Thyroid gland (tissue), 4 donors: ENCODE results near the gene SLC13A3. TPM values are rescaled to one million over a fixed set of nuclear protein-coding genes. Genes with fewer than 3 reads are reported as not detected.
"Not testable (repeated sequence)": the region's sequence is repeated elsewhere in the genome, so short reads cannot be mapped to it uniquely, and the experiment has no call there.

Source experiments
- DNase-seq, 2 donors: peaks; one replicate each; pipeline ENCODE4 v3.0.0-alpha.2; 2019
- H3K27ac ChIP-seq, 3 donors: fragments of 200-600 bp; sonication (generic); 1 replicate in 2 of 3; 2 replicates in 1 of 3; pipeline ENCODE4 v1.5.1; 2016 to 2019; ENCODE audit warnings: mild to moderate bottlenecking in 1 of 3, moderate library complexity in 1 of 3
- H3K27me3 ChIP-seq: fragments of 200-600 bp; sonication (generic); one replicate; pipeline ENCODE4 v1.5.1; 2019
- H3K36me3 ChIP-seq, 2 donors: fragments of 200-600 bp; sonication (generic); one replicate each; pipeline ENCODE4 v1.5.1; 2016 to 2019
- H3K4me1 ChIP-seq, 2 donors: fragments of 200-600 bp; sonication (generic); one replicate each; pipeline ENCODE4 v1.5.1; 2017 to 2019
- H3K4me3 ChIP-seq, 3 donors: fragments of 200-600 bp; sonication (generic); replicated peaks in 1 of 3; 1 replicate in 2 of 3; 2 replicates in 1 of 3; pipeline ENCODE4 v1.5.1; 2016; ENCODE audit warnings: mild to moderate bottlenecking in 1 of 3
- H3K9me3 ChIP-seq: fragments of 200-600 bp; sonication (generic); one replicate; pipeline ENCODE4 v1.5.1; 2017
- CTCF ChIP-seq, 6 experiments: fragments of 200-600 bp in 3 of 6; fragments of 450-650 bp in 3 of 6; sonication (generic) in 3 of 6; IDR thresholded peaks; one replicate each; pipeline ENCODE4 v1.5.1; 2016 to 2019; ENCODE audit warnings: antibody characterized with exemption in 6 of 6, mild to moderate bottlenecking in 2 of 6, inconsistent platforms in 1 of 6, moderate library complexity in 1 of 6
- POLR2A ChIP-seq, 2 donors: fragments of 450-650 bp; IDR thresholded peaks; one replicate each; pipeline ENCODE4 v1.6.1; 2017; ENCODE audit warnings: antibody characterized with exemption in 2 of 2, mild to moderate bottlenecking in 2 of 2, moderate library complexity in 1 of 2
- WGBS, 2 donors: methylation state at CpG; one replicate each; pipeline ENCODE4 v1.1.5; 2017; 5-methylcytosine and 5-hydroxymethylcytosine counted together
- intact Hi-C: fragments of 100-400 bp; cut with DNase I; formaldehyde crosslinking; loops from one replicate; pipeline ENCODE4 v1.15.1; 2023
- total RNA-seq, 4 donors: library from RNA; depleted of rRNA; stranded (reverse); fragments of >200 nt; gene quantifications; one replicate each; pipeline ENCODE4 v1.2.3, GENCODE V29; 2016

Gene SLC13A3
- total RNA-seq, 4 donors from 2014 or later, result 1.8 to 4.2 (median 2.1) TPM

DNA sequence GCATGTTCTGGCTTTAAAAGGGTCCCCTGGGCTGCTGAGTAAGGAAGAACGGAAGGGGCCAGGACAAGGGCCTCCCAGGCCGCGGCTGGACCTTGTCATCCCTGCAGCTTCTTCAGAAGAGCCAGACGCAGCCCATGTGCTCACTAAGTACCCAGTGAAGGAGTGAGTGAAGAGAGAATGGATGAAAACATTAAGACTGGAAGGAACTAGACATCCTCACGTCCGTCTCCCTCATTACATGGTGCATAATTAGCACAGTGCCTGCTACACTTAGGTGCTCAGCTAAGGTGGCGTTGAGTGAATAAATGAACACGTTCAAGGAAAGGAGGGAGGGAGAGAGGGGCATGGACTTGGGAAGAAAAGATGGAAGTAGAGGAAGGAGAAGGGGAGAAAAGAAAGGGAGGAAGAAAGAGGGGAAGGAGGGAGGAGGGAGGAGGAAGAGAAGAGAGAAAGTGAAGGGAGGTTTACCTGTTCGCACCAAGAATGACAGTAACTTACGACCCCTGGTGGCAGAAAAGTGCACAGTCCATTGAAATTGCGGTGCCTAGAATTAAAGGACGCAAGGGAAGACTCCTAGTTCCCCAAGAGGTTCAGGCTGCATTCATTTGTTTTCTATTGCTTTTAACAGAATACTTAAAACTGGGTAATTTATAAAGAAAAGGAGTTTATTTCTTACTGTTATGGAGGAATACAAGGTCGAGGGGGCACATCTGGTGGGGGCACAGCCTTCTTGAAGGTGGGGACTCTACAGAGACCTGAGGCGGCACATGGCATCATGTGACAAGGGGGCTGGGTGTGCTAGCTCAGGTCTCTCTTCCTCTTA is 30.0 kb upstream of the SLC13A3 start:
- intact Hi-C loops, result loop anchor here (5.0 kb wide), 1 partner anchor 159 kb away; no protein-coding TSS in a partner anchor
- no peak overlapping the region for H3K27ac ChIP-seq
- 50 to 51% methylated on average over 14 of the region's 14 CpGs for WGBS, 2 donors
- peak; percentile 65 to 74 for DNase-seq
- H3K27me3 ChIP-seq, result no peaks in the 10 kb centered on the region
- no peak overlapping the region for H3K4me3 ChIP-seq
- peaks cover 6 to 12% of the 10 kb centered on the region in 2 donors for H3K4me1 ChIP-seq
- H3K9me3 ChIP-seq, result no peaks in the 10 kb centered on the region
- H3K36me3 ChIP-seq, result peaks cover 0 to 7% of the 10 kb centered on the region in 2 donors
- no peak for TF ChIP-seq POLR2A (IDR thresholded peaks at IDR 0.05)
- TF ChIP-seq CTCF (IDR thresholded peaks at IDR 0.05), result peak; percentile 53 to 96 (median 75)

GRCh38 chr20:46680684-46681031 is 29.4 kb upstream of the SLC13A3 start:
- Histone ChIP-seq H3K27me3 (no peaks in the 10 kb centered on the region), H3K4me1 (peaks cover 6 to 12% of the 10 kb centered on the region in 2 donors), H3K4me3 (no peak overlapping the region), H3K36me3 (peaks cover 0 to 5% of the 10 kb centered on the region in 2 donors), H3K9me3 (no peaks in the 10 kb centered on the region), H3K27ac (no peak overlapping the region)
- no peak for DNase-seq
- intact Hi-C loops, result loop anchor here (5.0 kb wide), 1 partner anchor 158 kb away; no protein-coding TSS in a partner anchor
- WGBS, 2 donors, result 96 to 100% methylated on average over 2 of the region's 2 CpGs
- TF ChIP-seq CTCF (IDR thresholded peaks at IDR 0.05) (no peak), POLR2A (IDR thresholded peaks at IDR 0.05) (no peak)

GRCh38 chr20:46678516-46678915 is 27.3 kb upstream of the SLC13A3 start:
- H3K27me3 ChIP-seq, result no peaks in the 10 kb centered on the region
- no peaks in the 10 kb centered on the region for H3K36me3 ChIP-seq
- H3K4me3 ChIP-seq, result no peak overlapping the region
- H3K4me1 ChIP-seq, result peaks cover 3 to 7% of the 10 kb centered on the region in 2 donors
- H3K9me3 ChIP-seq, result no peaks in the 10 kb centered on the region
- H3K27ac ChIP-seq, result no peak overlapping the region
- intact Hi-C loops, result no loop called here
- DNase-seq, result no peak
- 77 to 88% methylated on average over 4 of the region's 4 CpGs for WGBS, 2 donors
- TF ChIP-seq POLR2A (IDR thresholded peaks at IDR 0.05), result no peak
- TF ChIP-seq CTCF (IDR thresholded peaks at IDR 0.05), result no peak

DNA sequence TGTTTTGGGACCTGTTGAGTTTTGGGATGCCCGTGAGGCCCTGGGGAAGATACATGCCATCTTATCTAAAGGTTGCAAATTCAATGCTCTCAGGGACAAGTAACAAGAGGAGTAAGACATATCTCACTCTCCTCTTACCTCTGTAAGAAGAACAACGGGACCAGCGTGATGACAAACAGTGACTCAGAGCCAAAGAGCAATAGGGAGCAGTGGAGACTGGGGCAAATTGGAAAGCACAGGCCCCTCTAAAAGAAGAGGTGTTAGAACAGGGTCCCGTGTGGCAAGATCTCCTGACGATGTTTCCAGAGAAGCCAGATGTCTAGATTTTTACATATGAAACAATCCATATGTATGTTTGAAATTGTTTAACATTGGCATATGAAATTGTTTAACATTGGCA is 26.3 kb upstream of the SLC13A3 start:
- Histone ChIP-seq H3K4me3 (no peak overlapping the region), H3K27me3 (no peaks in the 10 kb centered on the region), H3K36me3 (no peaks in the 10 kb centered on the region), H3K4me1 (no peaks in the 10 kb centered on the region), H3K27ac (no peak overlapping the region), H3K9me3 (no peaks in the 10 kb centered on the region)
- TF ChIP-seq CTCF (IDR thresholded peaks at IDR 0.05), result no peak
- no peak for TF ChIP-seq POLR2A (IDR thresholded peaks at IDR 0.05)
- DNase-seq, result no peak
- intact Hi-C loops, result no loop called here
- 90 to 93% methylated on average over 5 of the region's 5 CpGs for WGBS, 2 donors

DNA sequence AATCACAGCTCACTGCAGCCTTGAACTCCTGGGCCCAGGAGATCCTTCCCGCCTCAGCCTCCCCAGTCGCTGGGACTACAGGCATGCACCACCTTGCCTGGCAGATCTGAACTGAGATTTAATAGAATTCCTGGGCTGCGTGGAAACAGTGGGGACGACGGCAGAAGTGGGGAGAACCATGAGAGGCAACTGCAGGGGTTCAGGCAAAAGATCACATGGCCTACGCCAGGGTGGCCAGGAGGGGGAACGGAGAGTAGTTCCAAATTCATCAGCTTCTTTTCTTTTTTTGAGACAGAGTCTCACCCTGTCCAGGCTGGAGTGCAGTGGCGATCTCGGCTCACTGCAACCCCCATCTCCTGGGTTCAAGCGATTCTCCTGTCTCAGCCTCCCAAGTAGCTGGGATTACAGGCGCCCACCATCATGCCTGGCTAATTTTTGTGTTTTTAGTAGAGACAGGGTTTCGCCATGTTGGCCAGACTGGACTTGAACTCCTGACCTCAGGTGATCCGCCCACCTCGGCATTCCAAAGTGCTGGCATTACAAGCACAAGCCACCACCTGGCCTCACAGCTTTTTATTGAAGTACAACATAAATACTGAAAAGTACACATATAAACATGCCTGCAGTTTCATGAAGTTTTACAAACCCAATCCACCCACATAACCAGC is 25.5 kb upstream of the SLC13A3 start:
- H3K9me3 ChIP-seq, H3K27ac ChIP-seq, DNase-seq, H3K36me3 ChIP-seq, intact Hi-C loops, H3K4me3 ChIP-seq, H3K27me3 ChIP-seq, H3K4me1 ChIP-seq: not testable (repeated sequence)
- 88 to 89% methylated on average over 12 to 14 of the region's 14 CpGs for WGBS, 2 donors
